Measurements from ENCODE around the gene NXPH2.
"Not testable (repeated sequence)": the region's sequence is repeated elsewhere in the genome, so short reads cannot be mapped to it uniquely, and the experiment has no call there.

The NXPH2 gene

GRCh38 chr2:138712212-138712979, 67.8 kb downstream of the NXPH2 start:
- no peak for DNase-seq (ENCODE audit: extremely low read depth in 1 of 2, low read depth in 1 of 2)

GRCh38 chr2:138711812-138712211, 68.4 kb downstream of the NXPH2 start:
- DNase-seq (ENCODE audit: extremely low read depth in 1 of 2, low read depth in 1 of 2): no peak

DNA sequence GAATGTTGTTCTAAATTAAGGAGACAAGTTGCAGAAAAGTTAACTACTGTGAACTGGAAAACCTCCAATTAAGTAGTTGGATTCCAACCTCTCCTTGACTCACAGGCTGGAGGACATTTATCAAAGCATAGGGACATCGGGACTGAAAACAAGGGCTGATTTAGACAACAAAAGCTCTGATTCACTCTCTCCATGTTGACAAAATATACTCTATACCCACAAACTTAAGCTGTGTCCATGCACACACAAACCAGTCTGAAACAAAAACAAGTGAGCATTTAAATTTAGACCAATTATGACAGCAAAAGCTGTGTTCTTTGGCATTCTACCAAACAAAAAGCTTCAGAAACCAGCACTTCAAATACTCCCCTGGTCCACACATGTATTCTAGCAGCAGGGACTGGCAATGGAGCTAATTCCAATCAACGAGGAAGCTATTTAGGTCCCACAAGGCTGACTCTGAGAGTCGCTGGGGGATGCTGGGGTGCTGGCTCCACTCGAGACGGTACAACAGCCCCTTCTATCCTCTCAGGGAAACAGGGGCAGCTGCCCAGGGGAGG, 71.4 kb downstream of the NXPH2 start:
- DNase-seq (ENCODE audit: extremely low read depth in 1 of 2, low read depth in 1 of 2): no peak

DNA sequence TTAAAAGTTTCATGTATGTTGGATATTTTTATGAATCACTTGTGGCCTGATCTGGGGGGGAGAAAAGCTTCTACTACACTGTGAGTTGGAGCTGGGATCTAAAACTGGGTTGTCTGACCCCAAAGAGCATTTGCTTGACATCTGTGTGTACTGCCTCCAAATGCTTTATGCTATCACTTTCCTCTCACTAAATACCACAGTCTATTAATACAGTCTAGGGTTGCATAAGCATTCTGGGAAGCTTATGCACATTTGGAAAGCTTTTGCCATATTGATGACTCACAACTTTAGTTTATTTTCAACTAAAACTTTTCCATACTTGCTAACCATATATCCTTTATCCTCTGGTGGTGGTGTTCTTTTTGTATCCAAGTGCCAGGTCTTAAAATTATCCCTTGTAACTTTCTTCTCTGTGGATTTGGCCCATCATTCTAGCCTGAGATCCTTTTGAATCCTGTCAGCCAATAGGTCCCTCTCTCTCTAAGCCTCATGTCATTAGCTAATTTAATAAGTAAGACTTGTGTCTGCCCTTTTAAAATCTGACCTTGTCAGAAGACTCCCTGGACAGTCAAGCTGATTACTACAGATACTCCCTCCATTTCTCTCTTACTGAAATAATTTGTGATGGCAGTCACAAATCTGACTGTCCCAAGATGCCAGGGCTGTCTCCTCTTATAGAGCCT, 72.7 kb downstream of the NXPH2 start:
- DNase-seq (ENCODE audit: extremely low read depth in 1 of 2, low read depth in 1 of 2): no peak

DNA sequence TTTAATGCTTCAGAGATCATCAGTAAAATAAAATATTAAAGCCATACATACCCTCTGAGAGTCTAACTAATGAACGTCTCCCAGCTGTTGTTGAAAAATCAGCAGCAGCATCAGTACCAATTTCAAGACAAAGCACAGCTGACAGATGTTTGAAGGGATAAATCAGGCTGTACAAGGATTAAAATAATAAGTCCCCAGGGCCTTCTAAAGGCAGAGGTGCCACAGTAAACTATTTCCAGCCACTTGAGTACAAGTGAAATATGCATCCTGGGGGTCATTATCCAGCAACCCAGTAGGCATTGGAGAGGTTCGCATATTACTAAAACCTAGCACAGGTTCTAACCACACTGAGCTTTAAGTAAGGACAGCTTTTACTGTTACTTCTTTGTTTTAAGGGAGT, 76.9 kb downstream of the NXPH2 start:
- DNase-seq (ENCODE audit: extremely low read depth in 1 of 2, low read depth in 1 of 2): no peak

- DNase-seq (ENCODE audit: extremely low read depth in 1 of 2, low read depth in 1 of 2): no peak
These were observed 79.5 kb downstream of the NXPH2 start for GRCh38 chr2:138700716-138701115.

- no peak for DNase-seq (ENCODE audit: extremely low read depth in 1 of 2, low read depth in 1 of 2)
These were observed 80.8 kb downstream of the NXPH2 start for GRCh38 chr2:138699421-138699820.

DNA sequence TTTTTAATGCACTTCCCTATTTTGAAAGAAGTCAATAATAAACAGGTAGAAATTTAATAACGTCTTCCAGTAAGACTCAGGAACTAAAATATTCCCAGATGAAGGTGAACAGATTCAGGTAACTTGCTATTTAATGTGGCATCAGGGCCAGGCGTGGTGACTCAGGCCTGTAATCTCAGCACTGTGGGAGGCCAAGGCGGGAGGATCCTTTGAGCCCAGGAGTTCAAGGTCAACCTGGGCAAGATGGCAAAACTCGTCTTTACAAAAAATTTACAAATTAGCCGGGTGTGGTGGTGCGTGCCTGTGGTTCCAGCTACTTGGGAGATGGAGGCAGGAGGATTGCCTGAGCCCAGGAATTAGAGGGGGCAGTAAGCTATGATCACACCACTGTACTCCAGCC, 81.8 kb downstream of the NXPH2 start:
- no peak for DNase-seq (ENCODE audit: extremely low read depth in 1 of 2, low read depth in 1 of 2)

GRCh38 chr2:138691667-138692066, 88.5 kb downstream of the NXPH2 start:
- no peak for DNase-seq (ENCODE audit: extremely low read depth in 1 of 2, low read depth in 1 of 2)

GRCh38 chr2:138689705-138690104, 90.5 kb downstream of the NXPH2 start:
- no peak for DNase-seq (ENCODE audit: extremely low read depth in 1 of 2, low read depth in 1 of 2)

DNA sequence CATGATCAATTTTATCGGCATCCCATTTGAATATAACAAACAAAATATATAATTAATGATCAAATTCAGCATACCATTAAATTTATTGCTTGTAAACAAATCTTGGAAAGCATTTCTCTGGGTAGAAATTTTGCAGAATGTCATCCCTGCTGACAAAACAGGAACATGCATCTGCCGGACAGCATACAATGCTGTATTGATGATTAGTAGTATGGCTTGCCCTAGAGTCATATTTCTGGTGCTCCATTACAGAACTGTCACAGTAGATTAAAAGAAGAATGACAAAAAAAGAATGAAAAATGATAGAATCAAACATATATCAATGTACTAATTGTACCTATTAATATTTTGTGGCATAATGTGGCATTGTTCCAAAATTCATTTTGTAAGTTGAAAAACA, 98.0 kb downstream of the NXPH2 start:
- DNase-seq (ENCODE audit: extremely low read depth in 1 of 2, low read depth in 1 of 2): no peak

GRCh38 chr2:138677221-138677620, 103.0 kb downstream of the NXPH2 start:
- DNase-seq (ENCODE audit: extremely low read depth in 1 of 2, low read depth in 1 of 2): no peak

DNA sequence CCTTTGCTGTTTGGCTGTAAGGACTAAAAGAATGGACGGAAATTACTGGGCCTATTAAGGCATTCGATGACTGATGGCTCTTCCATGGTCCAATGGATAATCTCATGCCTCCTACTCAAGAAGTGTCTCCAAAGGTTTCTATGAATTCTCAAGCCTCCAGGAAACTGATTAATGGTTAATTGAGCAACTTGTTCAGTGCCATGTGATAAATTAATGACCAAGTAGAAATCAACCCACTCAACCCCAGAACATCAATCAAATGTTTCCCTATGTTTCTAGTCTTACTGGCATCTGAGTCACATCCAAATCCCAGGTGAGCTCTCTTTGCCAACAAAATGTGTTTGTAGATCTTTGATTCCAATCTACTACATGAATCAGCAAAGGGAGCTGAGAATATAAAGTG, 103.6 kb downstream of the NXPH2 start:
- no peak for DNase-seq (ENCODE audit: extremely low read depth in 1 of 2, low read depth in 1 of 2)

DNA sequence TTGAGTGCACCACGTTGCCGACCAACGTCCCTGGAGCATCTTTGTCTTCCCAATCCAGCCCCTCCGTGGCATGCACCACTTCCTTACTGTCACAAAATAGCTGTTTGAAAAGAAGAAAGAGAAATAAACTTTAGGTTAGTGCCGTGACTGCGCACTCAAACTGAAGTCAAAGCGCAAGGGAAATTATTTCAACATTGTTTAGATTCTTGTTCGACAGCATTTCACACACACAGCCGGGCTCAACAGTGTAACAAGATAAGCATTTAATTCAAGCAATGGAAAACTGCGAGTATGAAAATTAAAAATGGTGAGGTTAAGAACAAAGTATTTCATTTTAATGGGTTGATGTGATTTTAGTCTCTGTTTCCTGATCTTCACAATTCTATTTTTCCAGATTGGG, 108.6 kb downstream of the NXPH2 start:
- no peak for DNase-seq (ENCODE audit: extremely low read depth in 1 of 2, low read depth in 1 of 2)

DNA sequence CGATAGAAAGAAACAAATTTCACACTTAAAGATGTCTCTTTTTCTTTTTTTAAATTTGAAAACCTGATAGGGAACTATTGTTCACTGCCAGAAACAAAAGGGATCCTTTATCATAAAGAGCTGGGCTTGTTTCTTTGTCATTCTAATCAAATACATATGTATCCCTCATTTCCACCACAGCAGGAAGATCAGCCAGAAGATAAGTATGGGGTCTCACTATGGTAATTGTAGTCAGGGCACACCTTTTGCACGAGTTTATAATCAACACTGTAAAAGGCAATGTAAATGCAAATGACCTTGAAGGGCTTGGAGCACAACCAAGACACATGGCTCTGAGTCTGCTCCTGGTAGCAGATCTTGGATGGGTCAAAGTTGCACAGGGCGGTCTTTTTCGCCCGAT, 109.5 kb downstream of the NXPH2 start:
- no peak for DNase-seq (ENCODE audit: extremely low read depth in 1 of 2, low read depth in 1 of 2)

GRCh38 chr2:138665937-138666336, 114.3 kb downstream of the NXPH2 start:
- no peak for DNase-seq (ENCODE audit: extremely low read depth in 1 of 2, low read depth in 1 of 2)

- DNase-seq (ENCODE audit: extremely low read depth in 1 of 2, low read depth in 1 of 2): no peak
These were observed 121.8 kb downstream of the NXPH2 start for GRCh38 chr2:138658187-138658894.

GRCh38 chr2:138654146-138654545, 126.0 kb downstream of the NXPH2 start:
- DNase-seq (ENCODE audit: extremely low read depth in 1 of 2, low read depth in 1 of 2): no peak

GRCh38 chr2:138652378-138652777, 127.8 kb downstream of the NXPH2 start:
- no peak for DNase-seq (ENCODE audit: extremely low read depth in 1 of 2, low read depth in 1 of 2)

GRCh38 chr2:138649571-138649970, 130.6 kb downstream of the NXPH2 start:
- DNase-seq (ENCODE audit: extremely low read depth in 1 of 2, low read depth in 1 of 2): no peak

DNA sequence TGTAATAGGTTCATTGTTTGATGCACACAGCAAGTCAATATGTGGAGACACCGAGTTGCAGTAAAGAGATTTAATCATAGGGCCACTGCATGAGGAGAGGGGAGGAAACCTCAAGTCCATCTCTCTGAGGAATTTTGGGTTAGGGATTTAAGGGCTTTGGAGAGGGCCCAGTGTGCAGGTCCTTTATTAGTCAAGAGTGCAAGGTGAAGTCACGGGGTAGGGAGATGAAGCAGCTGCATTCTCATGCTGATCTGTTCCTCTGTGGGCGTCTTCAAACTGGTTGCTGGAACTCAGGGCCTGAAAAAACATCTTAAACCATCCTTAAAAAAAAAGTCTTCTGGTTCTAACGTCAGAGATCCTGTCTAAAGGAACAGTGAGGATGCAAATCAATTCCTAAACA, 131.6 kb downstream of the NXPH2 start:
- DNase-seq (ENCODE audit: extremely low read depth in 1 of 2, low read depth in 1 of 2): no peak

DNA sequence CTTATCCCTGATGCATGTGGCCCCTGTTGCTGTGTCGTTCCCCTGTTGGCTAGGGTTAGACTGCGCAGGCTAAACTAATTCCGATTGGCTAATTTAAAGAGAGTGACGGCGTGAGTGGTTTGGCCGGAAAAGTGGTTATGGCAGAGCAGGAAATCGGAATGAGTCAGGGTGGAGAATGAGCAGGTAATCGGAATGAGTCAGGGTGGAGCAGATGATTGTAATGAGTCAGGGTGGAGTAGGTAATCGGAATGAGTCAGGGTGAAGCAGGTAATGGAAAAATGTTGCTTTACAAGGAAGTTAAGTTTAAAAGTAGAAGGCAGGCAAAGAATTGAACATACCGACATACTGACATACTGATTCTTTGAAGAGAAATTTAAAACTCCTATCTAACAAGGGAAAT, 135.4 kb downstream of the NXPH2 start:
- not testable (repeated sequence) for DNase-seq (ENCODE audit: extremely low read depth in 1 of 2, low read depth in 1 of 2)

All from activated CD8-positive, alpha-beta memory T cell treated with anti-CD3 and anti-CD28 coated beads for 1 hour (primary cell).